Activated T-cell treated with anti-CD3 and anti-CD28 coated beads, Interleukin-2, amount 50 U/mL, for 1 hour (primary cell): ENCODE results near the gene CELA3B.
"Not testable (repeated sequence)": the region's sequence is repeated elsewhere in the genome, so short reads cannot be mapped to it uniquely, and the experiment has no call there.

Experiments used
- DNase-seq: peaks from one replicate; pipeline ENCODE4 v3.0.0-alpha.2; 2020

CELA3B gene

GRCh38 chr1:21946836-21947587 lies 29.8 kb upstream of the CELA3B start:
- DNase-seq: no peak

- no peak for DNase-seq
Measured at GRCh38 chr1:21950734-21951133, 26.1 kb upstream of the CELA3B start.

GRCh38 chr1:21951226-21951870 lies 25.5 kb upstream of the CELA3B start:
- DNase-seq: no peak

- no peak for DNase-seq
Measured at GRCh38 chr1:21952786-21953520, 23.9 kb upstream of the CELA3B start.

- DNase-seq: no peak
Measured at GRCh38 chr1:21955058-21955457, 21.8 kb upstream of the CELA3B start.

GRCh38 chr1:21955501-21956281 lies 21.1 kb upstream of the CELA3B start:
- DNase-seq: no peak

- DNase-seq: peak; percentile 59
Measured at GRCh38 chr1:21956720-21957552, 19.9 kb upstream of the CELA3B start.

- DNase-seq: no peak
Measured at GRCh38 chr1:21961337-21961736, 15.5 kb upstream of the CELA3B start.

GRCh38 chr1:21961799-21962198 lies 15.0 kb upstream of the CELA3B start:
- no peak for DNase-seq

GRCh38 chr1:21963477-21964217 lies 13.2 kb upstream of the CELA3B start:
- peak; percentile 88 for DNase-seq

GRCh38 chr1:21966247-21967000 lies 10.4 kb upstream of the CELA3B start:
- DNase-seq: no peak

- not testable (repeated sequence) for DNase-seq
Measured at GRCh38 chr1:21967216-21967615, 9.6 kb upstream of the CELA3B start.

- not testable (repeated sequence) for DNase-seq
Measured at GRCh38 chr1:21969066-21969465, 7.8 kb upstream of the CELA3B start.

- not testable (repeated sequence) for DNase-seq
Measured at GRCh38 chr1:21970523-21970922, 6.3 kb upstream of the CELA3B start.

GRCh38 chr1:21972973-21973441 lies 3.8 kb upstream of the CELA3B start:
- DNase-seq: not testable (repeated sequence)

- DNase-seq: not testable (repeated sequence)
Measured at GRCh38 chr1:21973948-21974347, 2.9 kb upstream of the CELA3B start.

GRCh38 chr1:21974699-21975098 lies 2.1 kb upstream of the CELA3B start:
- not testable (repeated sequence) for DNase-seq

GRCh38 chr1:21975296-21975695 lies 1.5 kb upstream of the CELA3B start:
- not testable (repeated sequence) for DNase-seq

GRCh38 chr1:21978209-21978608 lies 1.4 kb downstream of the CELA3B start:
- not testable (repeated sequence) for DNase-seq

- not testable (repeated sequence) for DNase-seq
Measured at GRCh38 chr1:21980515-21981220, 3.8 kb downstream of the CELA3B start.
